Measurements from ENCODE around the gene RNF144A.

The RNF144A gene

DNA sequence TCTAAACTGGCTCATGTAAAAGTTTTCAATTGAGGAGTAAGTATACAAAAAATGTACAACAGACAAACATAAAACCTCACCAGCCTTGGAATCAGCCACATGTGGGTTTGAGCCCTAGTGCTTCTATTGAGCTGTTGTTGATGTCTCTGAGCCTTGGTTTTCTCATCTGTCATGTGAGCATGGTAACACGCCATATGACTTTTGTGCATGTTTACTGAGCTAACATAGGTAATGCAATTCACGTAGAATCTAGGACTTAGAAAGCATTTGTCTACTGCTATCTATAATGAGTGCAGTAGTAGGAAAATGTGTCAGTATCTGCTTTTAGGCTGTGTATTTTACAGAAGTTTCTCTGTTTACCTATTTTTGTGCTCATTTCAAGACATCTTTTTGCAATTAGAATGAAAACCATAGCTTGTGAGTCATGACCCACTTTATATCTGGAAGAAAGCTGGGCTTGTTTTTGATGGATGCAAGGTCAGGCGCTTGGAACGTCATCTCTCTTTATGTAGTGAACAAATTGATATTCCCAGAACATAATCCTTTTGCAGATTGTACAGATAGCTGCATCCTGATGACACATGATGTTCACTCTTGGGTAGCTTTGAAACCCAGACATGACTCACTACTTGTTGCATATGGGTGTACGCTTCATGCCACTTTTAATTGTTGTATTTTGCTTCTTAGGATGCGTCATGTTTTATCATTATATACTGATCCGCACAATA, 94.3 kb downstream of the RNF144A start:
- DNase-seq: no peak

DNA sequence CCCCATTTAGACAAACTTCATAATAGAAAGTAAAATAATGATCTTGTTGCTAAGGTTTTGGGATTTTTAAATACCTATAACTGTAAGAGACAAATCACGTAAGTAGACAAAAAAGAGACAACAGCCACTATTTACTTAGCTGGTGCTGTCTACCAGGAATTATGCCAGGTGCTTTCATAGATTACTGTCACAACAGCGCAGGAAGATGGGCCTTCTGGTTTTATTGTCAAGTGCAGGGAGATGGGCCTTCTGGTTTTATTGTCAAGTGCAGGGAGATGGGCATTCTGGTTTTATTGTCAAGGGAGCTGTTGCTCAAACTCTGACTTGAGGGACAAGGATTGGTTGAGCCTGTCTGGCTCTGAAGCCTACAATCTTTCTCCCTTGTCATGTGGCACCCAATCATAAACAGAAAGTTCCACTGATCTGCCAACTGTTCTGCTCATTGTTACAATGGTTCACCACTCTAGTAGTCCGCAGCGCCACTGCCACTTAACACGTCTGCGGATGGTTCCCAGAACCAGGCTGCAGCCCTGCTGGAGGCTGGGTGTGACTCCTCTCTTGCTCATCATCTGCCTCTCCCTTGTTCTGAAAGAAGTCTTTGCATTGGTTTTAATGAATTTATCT, 95.0 kb downstream of the RNF144A start:
- DNase-seq: no peak

DNA sequence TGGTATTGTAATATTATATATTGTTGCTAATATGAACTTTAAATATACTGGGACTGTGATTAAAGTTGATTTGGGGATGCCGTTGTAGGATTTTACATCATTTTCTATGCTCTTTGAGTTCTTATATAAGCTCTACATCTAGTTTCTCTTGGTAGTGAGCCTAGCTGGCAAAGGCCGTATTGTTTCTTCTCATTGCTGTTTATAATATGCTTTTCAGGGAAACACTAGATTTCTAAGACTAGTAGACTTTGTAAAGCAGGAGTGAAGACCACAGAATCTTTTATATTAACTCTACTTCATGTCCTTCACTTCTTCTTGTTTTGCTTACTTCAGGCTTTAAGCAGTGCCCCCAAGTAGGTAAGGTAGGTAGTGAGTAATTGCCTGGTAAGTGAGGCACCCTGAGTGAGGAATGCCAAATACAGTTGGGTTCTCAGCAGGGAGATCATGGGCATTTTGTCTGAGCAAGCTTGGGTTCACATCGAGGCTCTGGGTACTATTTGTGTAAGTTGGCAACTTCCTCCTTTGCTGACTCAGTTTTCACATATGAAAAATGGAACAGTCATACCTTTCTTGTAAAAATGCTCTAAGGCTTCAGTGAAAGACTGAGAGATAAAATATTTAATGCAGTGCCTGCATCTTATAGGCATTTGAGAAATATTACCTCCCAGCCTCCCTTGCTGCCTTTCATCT, 96.4 kb downstream of the RNF144A start:
- DNase-seq: no peak

DNA sequence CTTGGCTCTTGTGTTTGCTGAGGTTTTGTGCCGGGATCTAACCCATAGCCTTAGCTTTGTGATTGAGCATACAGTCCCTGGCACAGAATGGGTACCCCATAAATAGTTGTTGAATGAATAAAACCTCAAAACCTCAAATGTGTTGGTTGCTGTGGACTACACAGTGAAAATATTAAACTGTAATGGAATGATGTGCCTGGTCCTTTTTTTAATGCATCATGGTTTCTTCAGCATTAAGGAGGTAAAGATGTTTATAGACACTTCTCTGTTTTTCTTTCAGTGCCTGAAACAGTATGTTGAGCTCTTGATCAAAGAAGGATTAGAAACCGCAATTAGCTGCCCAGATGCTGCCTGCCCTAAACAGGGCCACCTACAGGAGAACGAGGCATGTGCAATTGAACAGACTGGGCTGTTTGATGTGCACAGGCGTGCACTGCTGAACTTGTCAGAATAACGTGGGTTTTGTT, 97.0 kb downstream of the RNF144A start:
- no peak for DNase-seq

DNA sequence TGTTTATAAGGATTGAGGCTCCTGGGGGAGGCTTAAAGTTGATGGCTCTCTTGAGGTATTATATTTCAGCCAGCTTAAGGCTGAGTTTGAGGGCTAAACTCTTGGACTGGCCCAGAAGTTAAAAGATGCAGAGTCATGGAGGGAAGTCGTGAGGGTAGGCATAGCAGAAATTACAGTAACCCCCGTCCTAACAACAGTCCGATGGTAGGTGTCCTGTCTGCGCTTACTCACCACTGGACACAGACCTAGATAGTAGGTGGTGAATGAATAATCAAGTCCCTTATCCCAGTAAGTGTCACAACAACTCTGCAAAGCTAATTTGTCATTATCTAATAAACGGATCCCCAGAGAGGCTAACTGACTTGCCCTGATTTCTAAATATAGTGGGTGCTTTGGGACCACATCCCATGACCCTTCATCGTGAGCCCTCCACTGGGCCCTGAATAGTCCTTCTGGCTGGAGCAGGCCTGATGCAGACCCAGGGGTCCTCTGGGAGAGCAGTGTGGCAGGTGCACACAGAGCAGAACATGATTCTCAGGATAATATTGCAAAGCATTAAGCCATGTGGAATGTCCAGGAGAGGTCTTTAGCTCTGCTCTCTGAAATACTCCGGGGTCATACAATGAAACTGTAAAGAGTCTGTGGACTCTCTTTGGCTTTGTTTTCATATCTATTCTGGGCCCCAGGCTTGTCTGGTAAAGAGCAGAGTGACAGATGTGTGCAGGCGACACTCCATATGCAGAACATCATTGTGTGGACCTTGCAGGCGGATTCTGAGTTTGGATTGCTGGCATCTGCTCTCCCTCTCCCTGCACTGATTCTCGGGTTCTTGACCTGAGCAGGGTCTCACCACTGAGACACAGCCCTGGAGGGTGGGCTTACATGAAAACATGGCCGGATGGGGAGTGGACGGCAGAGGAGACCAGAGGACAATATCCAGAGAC, 98.1 kb downstream of the RNF144A start:
- DNase-seq: no peak

DNA sequence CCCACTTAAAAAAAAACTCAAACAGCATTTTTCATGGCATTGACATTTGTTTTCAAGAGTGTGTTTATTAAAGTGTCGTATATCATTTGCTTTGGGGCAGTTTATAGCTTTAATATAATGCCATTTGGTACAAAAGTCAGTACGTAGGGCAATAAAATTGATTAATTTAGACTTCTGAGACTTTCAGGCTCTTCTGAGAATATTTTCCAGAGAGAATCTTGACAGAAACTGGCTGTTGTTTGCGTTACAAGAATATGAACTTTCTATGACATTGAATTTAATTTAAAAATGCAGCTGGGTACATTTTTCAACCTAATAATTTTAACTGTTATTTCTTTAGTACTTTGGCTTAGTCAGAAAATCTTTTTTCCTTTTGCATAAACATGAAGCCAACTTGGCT, 98.9 kb downstream of the RNF144A start:
- DNase-seq: no peak

DNA sequence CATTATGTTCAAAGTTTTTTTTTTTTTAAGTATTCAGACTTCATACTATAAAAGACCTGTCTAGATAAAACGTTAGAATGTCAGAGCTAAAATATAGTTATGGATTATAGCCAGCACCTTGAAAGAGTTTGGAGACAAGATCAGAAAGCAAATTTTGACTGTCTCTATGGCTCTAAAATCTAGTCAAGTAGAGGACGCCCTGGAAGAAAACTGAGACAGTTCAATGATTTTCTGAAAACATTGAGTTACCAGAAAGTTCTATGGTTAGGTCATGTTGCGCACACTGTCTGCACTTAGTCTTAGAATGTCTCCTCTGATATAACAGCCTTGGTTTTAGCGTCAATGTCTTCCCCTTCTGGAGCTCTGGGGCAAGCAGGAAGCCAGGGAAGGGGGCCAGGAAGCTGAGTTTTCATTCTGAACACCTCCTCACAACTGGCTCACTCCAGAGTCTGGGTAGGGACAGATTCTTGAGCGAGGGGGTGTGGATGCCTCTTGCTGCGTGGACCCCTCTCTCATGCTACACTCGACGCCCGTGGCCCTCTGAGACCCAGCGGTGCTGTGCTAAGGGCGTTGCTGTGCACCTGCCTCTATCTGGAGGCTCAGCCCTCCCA, 99.5 kb downstream of the RNF144A start:
- no peak for DNase-seq

DNA sequence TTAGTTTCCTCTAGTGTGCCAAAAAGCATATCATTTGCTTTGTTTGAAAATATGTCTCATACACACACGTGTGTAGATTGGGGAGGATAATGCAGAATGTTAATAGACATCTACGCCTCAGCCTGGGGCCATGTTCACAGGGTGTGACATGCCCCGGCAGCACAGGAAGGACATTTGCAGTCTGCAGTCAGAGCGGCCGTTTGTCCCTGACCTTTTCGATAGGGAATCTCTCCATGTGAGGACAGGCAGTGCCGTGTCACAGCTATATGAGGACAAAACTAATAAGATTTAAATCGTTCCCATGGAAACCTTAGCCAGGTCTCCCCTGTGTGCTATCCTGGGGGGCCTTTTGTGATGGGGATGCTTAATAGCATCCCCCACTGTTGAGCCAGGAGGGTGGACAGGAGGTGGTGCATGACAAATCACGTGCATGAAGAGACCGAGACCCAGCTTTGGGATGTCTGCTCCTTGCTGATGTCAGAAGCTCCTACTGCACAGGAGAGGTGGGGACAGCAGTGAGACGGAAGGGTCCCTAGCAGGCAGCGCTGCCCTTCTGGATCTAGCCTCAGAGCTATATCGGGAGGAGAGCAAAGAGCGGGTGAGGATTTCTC, 100.6 kb downstream of the RNF144A start:
- DNase-seq: no peak

DNA sequence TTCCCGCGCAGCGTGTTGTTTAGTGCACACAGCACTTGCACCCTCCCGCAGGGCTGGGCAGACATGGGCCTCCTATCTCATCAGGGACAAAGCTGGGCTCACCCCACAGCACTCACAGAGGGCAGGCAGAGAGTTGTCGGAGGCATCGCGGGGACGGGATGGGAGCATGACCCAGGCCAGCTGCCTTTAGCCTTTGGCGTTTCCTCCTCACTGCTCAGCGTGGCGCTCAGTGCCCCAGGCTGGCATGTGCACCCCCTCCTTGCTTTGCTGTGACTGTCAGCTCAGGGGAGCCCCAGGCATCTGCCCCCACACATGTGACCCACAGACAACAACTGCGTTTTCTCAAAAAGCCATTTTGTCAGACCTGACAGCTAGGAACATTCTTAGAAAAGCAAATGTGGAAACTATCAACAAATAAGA, 101.1 kb downstream of the RNF144A start:
- no peak for DNase-seq

DNA sequence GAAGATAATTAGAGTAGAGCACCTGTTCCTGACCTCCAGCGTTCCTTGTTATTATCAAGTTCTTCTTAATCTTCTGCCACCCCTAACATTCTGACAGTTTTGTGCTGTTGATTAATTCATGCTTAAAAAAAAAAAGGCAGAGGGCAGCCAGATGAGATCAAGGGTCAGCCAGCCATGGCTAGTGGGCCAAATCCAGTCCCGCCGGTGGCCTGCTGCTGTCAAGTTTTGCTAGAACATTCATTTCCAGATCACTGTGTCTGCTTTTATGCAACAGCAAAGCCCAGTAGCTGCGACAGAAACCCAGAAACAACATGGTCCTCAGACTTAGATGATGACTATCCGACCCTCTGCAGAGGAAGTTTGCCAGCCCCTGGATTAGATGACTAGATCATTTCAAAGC, 101.6 kb downstream of the RNF144A start:
- no peak for DNase-seq

DNA sequence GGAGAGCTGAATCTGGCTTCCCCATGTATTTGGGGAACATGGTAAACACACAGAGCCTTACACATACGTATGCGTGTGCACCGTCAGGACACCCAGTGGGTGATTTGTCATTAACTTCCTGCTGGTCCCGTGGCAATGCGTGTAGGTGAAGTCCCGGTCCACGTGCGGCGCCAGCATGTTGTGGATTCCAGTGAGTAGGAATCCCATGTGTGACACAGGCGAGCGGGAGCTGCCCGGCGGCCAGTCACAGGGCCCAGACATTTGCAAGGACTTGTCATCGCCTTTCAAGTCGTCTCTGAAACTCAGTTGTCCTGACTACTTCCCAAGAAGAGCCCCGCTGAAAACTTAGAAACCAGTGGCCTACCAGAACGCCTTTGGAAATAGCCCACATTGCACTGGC, 102.0 kb downstream of the RNF144A start:
- DNase-seq: no peak

DNA sequence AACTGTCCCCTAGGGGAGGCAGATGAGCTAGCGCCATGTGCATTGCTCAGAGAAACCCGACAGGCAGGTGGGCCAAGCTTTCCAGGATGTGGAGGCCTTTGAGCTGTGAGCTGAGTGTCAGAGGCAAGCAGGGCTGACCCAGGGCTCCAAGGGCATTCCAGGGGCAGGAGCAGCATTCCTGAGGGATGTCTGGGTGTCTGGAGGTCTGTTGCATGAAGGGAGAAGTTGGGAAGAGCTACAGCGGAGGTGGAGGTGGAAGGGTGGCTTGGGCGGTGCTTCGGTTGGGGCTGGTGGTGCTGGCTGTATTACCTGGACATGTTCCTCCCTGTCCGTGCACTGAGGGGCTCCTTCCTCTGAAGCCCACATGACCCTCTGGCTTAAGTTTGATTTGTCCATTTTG, 102.8 kb downstream of the RNF144A start:
- no peak for DNase-seq

DNA sequence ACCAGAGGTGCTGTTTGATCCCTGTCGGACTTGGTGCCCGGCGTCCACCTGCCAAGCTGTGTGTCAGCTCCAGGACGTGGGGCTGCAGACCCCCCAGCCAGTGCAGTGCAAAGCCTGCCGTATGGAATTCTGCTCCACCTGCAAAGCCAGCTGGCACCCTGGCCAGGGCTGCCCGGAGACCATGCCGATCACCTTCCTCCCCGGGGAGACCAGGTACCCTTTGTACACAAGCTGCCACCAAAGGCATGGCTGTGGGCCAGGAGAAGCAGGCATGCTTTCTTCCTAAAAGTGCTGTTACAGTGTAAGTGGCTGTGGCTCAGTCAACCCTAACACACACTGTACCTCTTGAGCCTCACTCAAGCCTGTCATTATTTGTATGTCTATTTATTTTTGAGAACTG, 103.3 kb downstream of the RNF144A start:
- no peak for DNase-seq

DNA sequence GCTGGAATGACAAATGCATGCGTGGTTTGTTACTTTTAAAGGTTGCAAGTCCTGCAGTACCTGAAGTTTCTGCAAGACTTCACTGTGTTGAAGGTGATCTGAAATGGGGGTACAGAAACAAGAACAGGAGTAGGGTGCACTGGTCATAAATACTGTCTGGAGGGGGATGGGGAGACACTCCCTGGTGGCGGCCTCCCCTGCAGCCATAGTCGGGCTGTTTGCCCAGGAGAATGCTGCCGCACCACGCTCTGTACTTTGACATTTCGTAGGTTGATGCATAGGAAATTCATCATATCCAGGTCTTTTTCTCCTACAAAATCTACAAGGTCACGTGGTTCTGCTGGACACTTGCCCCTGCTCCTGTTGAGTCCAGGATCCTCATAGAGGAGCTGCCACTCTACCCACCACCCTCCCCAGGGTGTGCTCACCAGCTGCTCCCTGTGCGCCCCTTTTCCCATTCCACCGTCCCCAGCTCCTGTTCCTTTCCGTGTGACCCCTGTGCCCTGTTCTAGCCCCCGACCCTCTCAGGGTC, 103.8 kb downstream of the RNF144A start:
- DNase-seq: no peak

DNA sequence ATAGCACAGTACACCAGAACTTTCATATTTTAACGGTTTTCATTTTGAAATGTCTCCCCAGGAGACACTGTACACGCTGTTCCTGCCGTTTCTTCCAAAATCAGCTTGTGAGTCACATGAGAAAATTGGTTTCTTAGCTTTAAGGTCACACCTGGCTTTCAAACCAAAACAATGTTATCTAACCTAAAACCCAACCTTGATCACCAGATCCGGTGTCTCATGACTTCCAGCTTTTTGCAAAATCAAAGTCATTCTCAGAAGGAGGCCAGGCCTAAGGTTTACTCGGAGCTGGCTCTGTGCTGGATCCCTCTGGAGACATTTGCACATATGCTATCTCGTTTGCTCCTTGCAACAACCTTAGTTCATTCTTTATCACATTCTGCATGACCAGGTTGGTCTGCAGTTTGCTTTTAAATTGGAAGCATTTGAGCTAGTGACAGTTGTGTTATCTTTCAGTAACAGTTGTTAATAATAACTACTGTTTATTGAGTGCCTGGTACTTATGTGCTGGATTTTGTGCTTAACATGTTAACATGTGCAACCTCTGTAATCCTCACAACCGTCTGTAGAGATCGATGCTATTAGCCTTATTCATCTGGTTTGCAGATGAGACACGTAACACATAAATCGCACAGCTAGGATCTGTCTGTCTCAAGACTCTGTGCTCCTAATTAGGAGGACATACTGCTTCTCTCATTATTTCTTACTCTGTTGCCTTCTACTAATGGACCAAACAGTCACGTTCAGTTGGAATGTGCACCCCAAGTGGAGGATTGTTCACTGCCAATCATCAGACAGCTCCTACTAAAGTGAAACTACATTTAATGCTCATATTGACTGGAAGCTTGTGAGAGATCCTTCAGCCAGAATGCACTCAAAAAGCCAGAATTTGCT, 105.5 kb downstream of the RNF144A start:
- DNase-seq: no peak

DNA sequence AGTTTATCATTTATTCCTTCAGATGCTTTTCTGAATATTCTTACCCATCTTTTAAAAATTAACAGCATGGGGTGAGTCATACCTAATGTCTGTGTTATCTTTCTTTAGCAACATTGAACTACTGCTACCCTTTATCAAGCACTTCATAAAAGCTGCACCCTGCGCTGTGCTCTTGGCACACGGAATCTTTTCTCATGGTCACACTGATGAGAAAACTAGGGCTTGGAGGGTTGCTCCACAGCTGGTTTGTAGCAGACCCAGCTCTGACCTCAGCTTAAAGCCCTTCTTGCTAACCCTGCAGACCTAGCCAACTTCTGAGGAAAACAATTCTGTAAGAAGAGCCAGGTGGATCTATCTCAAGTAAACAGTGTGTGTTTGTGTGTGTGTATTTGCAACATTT, 106.3 kb downstream of the RNF144A start:
- DNase-seq: no peak

DNA sequence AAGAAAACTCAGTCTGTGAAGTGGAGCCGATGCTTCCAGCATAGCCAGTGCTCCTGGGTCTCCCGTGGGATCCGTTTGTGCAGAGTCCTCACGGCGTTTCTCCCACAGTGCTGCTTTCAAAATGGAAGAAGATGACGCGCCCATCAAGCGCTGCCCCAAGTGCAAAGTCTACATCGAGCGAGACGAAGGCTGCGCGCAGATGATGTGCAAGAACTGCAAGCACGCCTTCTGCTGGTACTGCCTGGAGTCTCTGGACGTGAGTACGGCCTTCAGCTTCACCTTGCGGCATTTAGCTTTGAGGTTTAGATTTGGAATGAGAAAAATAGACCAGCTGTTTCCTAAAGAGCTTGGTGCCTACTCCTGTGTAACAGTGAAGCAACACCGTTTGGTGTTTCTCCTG, 107.0 kb downstream of the RNF144A start:
- no peak for DNase-seq

DNA sequence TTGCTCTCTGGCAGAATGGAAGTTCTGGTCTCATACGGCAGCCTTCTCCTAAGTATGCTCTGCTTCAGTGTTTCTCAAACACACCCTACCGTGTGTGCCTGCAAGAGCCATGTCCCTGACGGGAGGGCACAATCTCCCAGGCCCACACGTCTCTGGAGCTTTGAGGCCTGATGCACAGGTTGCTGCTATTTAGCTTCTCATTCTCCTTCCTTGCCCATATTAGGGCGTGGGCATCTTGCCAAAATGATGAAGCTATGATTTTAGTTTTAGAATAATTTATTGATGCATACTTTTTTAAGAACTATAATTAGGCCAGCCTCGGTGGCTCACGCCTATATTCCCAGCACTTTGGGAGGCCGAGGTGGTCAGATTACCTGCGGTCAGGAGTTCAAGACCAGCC, 107.9 kb downstream of the RNF144A start:
- no peak for DNase-seq

DNA sequence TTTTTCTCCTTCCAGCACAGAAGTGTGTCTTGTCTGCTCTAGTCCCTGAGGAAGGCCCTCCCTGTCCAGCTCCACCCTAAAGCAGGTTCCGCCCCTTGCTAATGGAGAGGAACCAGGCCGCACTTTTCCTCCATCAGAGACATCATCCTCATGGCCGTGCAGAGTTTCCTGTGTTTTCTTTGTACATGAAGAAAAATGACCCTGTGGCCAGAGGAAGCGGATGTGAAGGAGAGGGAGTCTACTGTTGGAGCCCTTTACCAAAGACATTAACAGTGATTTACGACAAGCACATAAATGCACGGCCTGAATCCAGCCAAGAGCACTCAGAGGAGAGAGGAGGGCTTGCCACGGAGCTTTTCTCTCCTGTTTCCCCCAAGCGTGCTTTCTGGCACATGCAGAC, 109.5 kb downstream of the RNF144A start:
- peak; percentile 51 for DNase-seq

DNA sequence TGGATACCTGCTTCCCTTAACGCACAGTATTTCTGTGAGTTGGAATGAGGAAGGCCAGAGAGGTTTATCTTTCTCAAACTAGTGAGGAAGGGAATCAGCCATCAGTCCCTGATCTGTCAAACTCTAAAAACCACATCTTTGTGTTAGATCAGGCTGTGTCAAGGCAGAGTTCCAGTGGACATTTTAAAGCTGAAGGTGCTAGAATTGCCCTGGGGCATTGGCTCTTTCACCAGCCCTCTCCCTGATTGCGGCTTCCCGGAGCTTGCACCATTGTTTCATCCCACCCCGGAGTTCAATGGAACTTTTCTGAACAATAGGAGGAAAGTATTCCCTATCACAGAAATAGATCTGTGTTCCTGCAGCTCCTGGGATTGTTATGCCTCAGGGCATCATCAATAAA, 110.2 kb downstream of the RNF144A start:
- no peak for DNase-seq
